Activated T-helper 17 cell treated with anti-CD3 and anti-CD28 coated beads, Interleukin-2, amount 50 U/mL, for 72 hours (primary cell): ENCODE data around the gene DNAJC4. TPM values are rescaled to one million over a fixed set of nuclear protein-coding genes. Genes with fewer than 3 reads are reported as not detected.
A peak's percentile ranks its signal among the peaks of the same experiment; 100 is the strongest.

Source experiments
- ATAC-seq: fragments of 150-1000 bp; cut with Tn5 transposase; replicated peaks from 2 replicates; pipeline ENCODE4 v1.10.0; 2021; ENCODE audit warnings: mild to moderate bottlenecking, moderate library complexity
- H3K27ac Mint-ChIP-seq: one replicate; pipeline ENCODE4 v1.8.0; 2022; ENCODE audit warnings: mixed read lengths
- H3K27me3 Mint-ChIP-seq: one replicate; pipeline ENCODE4 v1.8.0; 2022; ENCODE audit warnings: mixed read lengths
- H3K36me3 Mint-ChIP-seq: one replicate; pipeline ENCODE4 v1.8.0; 2022; ENCODE audit warnings: low read depth, mild to moderate bottlenecking, mixed read lengths
- H3K4me1 Mint-ChIP-seq: one replicate; pipeline ENCODE4 v1.8.0; 2022; ENCODE audit warnings: mixed read lengths
- H3K4me3 Mint-ChIP-seq: one replicate; pipeline ENCODE4 v1.8.0; 2022; ENCODE audit warnings: mild to moderate bottlenecking, mixed read lengths
- H3K9me3 Mint-ChIP-seq: one replicate; pipeline ENCODE4 v1.8.0; 2022; ENCODE audit warnings: mixed read lengths
- total RNA-seq, 2 donors: library from RNA; stranded (reverse); gene quantifications; one replicate each; pipeline ENCODE4 v1.2.3, GENCODE V29; 2022

The DNAJC4 gene
- total RNA-seq, 2 donors from 2014 or later = 19.9 to 39.7 TPM

GRCh38 chr11:64231546-64231945 lies 1.2 kb downstream of the DNAJC4 start:
- peak overlapping the region; percentile 91 for H3K4me3 Mint-ChIP-seq
- no peaks in the 10 kb centered on the region for H3K9me3 Mint-ChIP-seq
- H3K36me3 Mint-ChIP-seq = peaks cover 44% of the 10 kb centered on the region
- no peaks in the 10 kb centered on the region for H3K27me3 Mint-ChIP-seq
- ATAC-seq = no peak
- H3K27ac Mint-ChIP-seq = peak overlapping the region; percentile 63
- H3K4me1 Mint-ChIP-seq = peaks cover 10% of the 10 kb centered on the region

- peak overlapping the region; percentile 63 for H3K27ac Mint-ChIP-seq
- H3K9me3 Mint-ChIP-seq = no peaks in the 10 kb centered on the region
- peaks cover 14% of the 10 kb centered on the region for H3K4me1 Mint-ChIP-seq
- H3K4me3 Mint-ChIP-seq = peak overlapping the region; percentile 91
- no peak for ATAC-seq
- no peaks in the 10 kb centered on the region for H3K27me3 Mint-ChIP-seq
- peaks cover 46% of the 10 kb centered on the region for H3K36me3 Mint-ChIP-seq
These were observed 2.0 kb downstream of the DNAJC4 start for GRCh38 chr11:64232182-64232966.

- H3K9me3 Mint-ChIP-seq = no peaks in the 10 kb centered on the region
- no peaks in the 10 kb centered on the region for H3K27me3 Mint-ChIP-seq
- ATAC-seq = no peak
- H3K4me3 Mint-ChIP-seq = peak overlapping the region; percentile 91
- no peak overlapping the region for H3K27ac Mint-ChIP-seq
- peaks cover 46% of the 10 kb centered on the region for H3K36me3 Mint-ChIP-seq
- peaks cover 18% of the 10 kb centered on the region for H3K4me1 Mint-ChIP-seq
These were observed 2.6 kb downstream of the DNAJC4 start for GRCh38 chr11:64232967-64233315.

GRCh38 chr11:64233913-64234586 lies 3.7 kb downstream of the DNAJC4 start, which contains the start of gene VEGFB:
Gene VEGFB (plus strand): TSS chr11:64234584. CDS start chr11:64234834, 250 bp downstream.
- ATAC-seq = peak; percentile 55
- H3K4me3 Mint-ChIP-seq = peak within 1 kb of the TSS; percentile 91
- peaks cover 41% of the 10 kb centered on the region for H3K36me3 Mint-ChIP-seq
- no peaks in the 10 kb centered on the region for H3K9me3 Mint-ChIP-seq
- peak within 1 kb of the TSS; percentile 87 for H3K27ac Mint-ChIP-seq
- H3K4me1 Mint-ChIP-seq = peaks cover 18% of the 10 kb centered on the region
- no peaks in the 10 kb centered on the region for H3K27me3 Mint-ChIP-seq

- H3K9me3 Mint-ChIP-seq = no peaks in the 10 kb centered on the region
These were observed 4.5 kb downstream of the DNAJC4 start for GRCh38 chr11:64234647-64235379.

GRCh38 chr11:64235437-64236161 lies 5.3 kb downstream of the DNAJC4 start:
- H3K9me3 Mint-ChIP-seq = no peaks in the 10 kb centered on the region
- H3K4me1 Mint-ChIP-seq = peaks cover 23% of the 10 kb centered on the region

More at GRCh38 chr11:64234647-64235379, 4.5 kb downstream of the DNAJC4 start:
- Mint-ChIP-seq H3K27me3 (no peaks in the 10 kb centered on the region), H3K4me1 (peaks cover 18% of the 10 kb centered on the region), H3K4me3 (peak overlapping the region; percentile 87), H3K27ac (peak overlapping the region; percentile 87), H3K36me3 (peaks cover 36% of the 10 kb centered on the region)
- peak; percentile 51 for ATAC-seq

GRCh38 chr11:64237484-64237951 lies 7.2 kb downstream of the DNAJC4 start:
- H3K4me3 Mint-ChIP-seq = peak overlapping the region; percentile 22
- H3K4me1 Mint-ChIP-seq = peaks cover 18% of the 10 kb centered on the region
- ATAC-seq = no peak
- no peaks in the 10 kb centered on the region for H3K9me3 Mint-ChIP-seq
- no peaks in the 10 kb centered on the region for H3K27me3 Mint-ChIP-seq
- H3K36me3 Mint-ChIP-seq = peaks cover 58% of the 10 kb centered on the region
- peak overlapping the region; percentile 87 for H3K27ac Mint-ChIP-seq

More at GRCh38 chr11:64235437-64236161, 5.3 kb downstream of the DNAJC4 start:
- ATAC-seq = no peak
- H3K36me3 Mint-ChIP-seq = peaks cover 40% of the 10 kb centered on the region
- H3K4me3 Mint-ChIP-seq = peak overlapping the region; percentile 87
- H3K27me3 Mint-ChIP-seq = no peaks in the 10 kb centered on the region
- peak overlapping the region; percentile 87 for H3K27ac Mint-ChIP-seq

- no peaks in the 10 kb centered on the region for H3K27me3 Mint-ChIP-seq
- H3K4me3 Mint-ChIP-seq = peak overlapping the region; percentile 22
- H3K9me3 Mint-ChIP-seq = no peaks in the 10 kb centered on the region
- H3K4me1 Mint-ChIP-seq = peaks cover 18% of the 10 kb centered on the region
- no peak for ATAC-seq
- peaks cover 64% of the 10 kb centered on the region for H3K36me3 Mint-ChIP-seq
- peak overlapping the region; percentile 87 for H3K27ac Mint-ChIP-seq
These were observed 7.7 kb downstream of the DNAJC4 start for GRCh38 chr11:64238076-64238475.

GRCh38 chr11:64238999-64239398 lies 8.7 kb downstream of the DNAJC4 start:
- Mint-ChIP-seq H3K4me1 (peaks cover 18% of the 10 kb centered on the region), H3K27ac (no peak overlapping the region), H3K9me3 (no peaks in the 10 kb centered on the region), H3K36me3 (peaks cover 73% of the 10 kb centered on the region), H3K27me3 (no peaks in the 10 kb centered on the region), H3K4me3 (no peak overlapping the region)
- no peak for ATAC-seq

- Mint-ChIP-seq H3K27ac (peak overlapping the region; percentile 96), H3K36me3 (peaks cover 81% of the 10 kb centered on the region), H3K27me3 (no peaks in the 10 kb centered on the region)
These were observed 9.5 kb downstream of the DNAJC4 start for GRCh38 chr11:64239662-64240434.

GRCh38 chr11:64240435-64241240 lies 10.3 kb downstream of the DNAJC4 start, which contains the start of gene FKBP2:
Gene FKBP2 (plus strand): TSS chr11:64241095. CDS start chr11:64242388, 1,293 bp downstream.
- Mint-ChIP-seq H3K36me3 (peaks cover 82% of the 10 kb centered on the region), H3K27ac (peak within 1 kb of the TSS; percentile 96), H3K9me3 (no peaks in the 10 kb centered on the region), H3K4me1 (peaks cover 13% of the 10 kb centered on the region), H3K27me3 (no peaks in the 10 kb centered on the region), H3K4me3 (peak within 1 kb of the TSS; percentile 95)
- peak; percentile 65 for ATAC-seq

More at GRCh38 chr11:64239662-64240434, 9.5 kb downstream of the DNAJC4 start:
- H3K4me1 Mint-ChIP-seq = peaks cover 18% of the 10 kb centered on the region
- ATAC-seq = no peak
- H3K4me3 Mint-ChIP-seq = peak overlapping the region; percentile 95
- H3K9me3 Mint-ChIP-seq = no peaks in the 10 kb centered on the region

- H3K27me3 Mint-ChIP-seq = no peaks in the 10 kb centered on the region
- peak overlapping the region; percentile 96 for H3K27ac Mint-ChIP-seq
- peaks cover 13% of the 10 kb centered on the region for H3K4me1 Mint-ChIP-seq
- H3K9me3 Mint-ChIP-seq = no peaks in the 10 kb centered on the region
- peaks cover 85% of the 10 kb centered on the region for H3K36me3 Mint-ChIP-seq
- peak; percentile 84 for ATAC-seq
- H3K4me3 Mint-ChIP-seq = peak overlapping the region; percentile 95
These were observed 10.8 kb downstream of the DNAJC4 start for GRCh38 chr11:64241241-64241490.
